ENCODE results near the gene KIRREL3.

The KIRREL3 gene

DNA sequence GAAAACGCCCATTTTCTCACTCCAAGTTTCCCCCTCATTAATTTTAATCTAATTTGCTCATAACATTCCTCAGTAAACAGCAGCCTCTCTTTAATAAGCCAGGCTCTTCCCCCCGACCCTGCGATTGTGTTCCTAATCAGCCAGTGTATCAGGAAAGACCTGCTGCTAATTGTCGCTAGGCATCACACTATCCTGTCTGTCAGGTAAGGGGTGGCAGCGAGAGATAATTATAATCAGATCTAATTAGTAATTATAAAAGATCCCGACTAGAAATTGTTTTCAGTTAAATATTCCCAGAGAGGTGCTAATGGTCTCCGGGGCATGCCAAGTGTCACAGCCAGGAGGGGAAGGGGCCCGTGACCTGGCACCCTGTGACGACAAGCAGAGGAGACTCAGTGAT is 502.3 kb downstream of the KIRREL3 start:
- no peak for DNase-seq

- no peak for DNase-seq
Observed at GRCh38 chr11:126497581-126498122, 502.9 kb downstream of the KIRREL3 start.

DNA sequence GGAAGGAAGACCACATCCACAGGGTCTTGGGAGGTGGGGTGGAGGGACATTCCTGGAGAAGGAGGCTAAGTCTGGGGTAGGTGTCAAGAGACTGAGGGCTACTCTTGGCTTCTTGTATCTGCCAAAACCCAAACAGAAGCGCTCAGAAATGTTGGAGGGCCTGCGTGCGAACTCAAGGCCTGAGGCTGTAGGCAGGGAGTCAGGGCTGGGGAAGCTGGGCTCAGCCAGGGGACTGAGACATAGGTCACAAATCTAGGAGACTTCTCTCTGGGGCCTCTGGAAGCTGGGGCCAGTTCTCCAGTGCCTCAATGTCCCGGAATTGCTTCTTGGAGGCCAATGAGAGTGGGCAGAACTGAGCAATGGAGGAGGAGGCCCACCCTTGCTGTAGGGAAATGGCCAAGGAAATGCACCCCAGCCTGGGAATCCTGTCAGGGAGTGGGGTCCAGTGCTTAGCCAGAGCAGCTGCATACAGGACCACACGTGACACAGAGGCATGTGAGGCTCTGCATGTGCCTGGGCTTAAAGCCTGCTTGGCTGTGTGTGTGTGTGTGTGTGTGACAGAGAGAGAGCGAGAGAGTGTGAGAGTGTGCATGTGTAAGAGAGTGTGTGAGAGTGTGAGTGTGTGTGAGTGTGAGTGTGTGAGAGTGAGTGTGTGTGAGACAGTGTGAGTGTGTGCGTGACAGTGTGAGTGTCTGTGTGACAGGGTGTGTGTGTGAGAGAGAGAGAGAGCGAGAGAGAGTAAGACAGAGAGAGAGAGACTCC is 503.8 kb downstream of the KIRREL3 start:
- no peak for DNase-seq

DNA sequence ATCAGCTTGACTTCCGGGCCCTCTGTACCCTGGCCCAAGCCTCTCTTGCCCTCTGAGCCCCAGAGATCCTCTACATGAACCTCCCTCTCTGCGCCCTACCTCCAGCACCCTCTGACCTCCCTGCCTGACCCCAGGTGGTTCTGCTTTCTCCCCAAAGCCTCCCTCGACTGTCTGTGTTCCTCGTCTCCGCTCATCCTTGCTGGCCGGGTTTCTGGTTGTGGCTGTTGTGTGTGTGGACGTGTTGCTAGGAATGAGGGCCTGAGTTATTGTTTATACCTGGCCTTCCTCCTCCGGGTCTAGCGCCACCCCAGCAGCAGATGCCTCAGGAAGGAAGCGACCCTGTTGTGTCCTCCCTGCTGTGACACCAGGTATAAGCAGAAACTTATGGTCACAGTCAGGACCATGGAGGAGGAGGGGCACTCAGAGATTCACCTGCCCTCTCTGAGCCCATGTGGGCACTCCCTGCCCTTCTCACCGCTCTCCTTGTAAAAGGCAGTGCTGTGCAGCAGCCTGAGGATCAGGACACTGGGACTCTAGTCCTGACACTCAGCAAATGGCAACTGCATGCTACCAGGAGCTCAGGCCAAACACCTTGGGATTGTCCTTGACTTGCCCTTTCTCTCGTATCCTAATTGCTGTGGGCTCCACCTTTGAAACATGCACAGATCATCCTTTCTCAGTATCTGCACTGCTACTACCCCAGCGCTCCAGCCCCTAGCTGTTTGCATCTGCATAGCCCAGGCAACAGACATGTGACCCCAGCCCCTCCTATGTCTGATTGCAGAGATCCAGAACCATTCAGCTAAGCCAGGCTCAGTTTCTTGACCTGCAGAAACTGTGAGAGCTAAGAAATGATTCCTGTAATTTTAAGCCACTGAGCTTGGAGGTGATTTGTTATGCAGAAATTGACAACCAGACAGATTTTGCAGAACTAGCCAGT is 505.0 kb downstream of the KIRREL3 start:
- no peak for DNase-seq

DNA sequence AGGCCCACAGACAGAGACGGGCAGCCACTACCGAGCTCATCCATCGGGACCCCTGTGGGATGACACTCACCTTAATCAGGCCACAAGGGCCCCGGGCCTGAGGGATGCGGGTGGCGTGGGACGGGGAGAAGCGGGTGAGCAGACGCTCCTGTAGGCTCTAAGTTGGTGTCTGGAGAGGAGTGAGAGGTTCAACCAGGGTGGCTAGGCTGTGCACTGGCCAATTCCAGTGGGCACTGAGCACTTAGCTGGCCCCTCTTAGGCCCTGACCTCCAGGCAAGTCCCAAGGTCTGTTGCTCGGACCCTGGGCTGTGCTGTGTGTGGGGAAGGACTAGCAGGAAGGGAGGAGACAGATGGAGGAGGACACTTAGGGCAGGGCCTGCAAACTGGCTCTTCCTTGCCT is 505.7 kb downstream of the KIRREL3 start:
- no peak for DNase-seq

GRCh38 chr11:126492331-126493082 is 508.1 kb downstream of the KIRREL3 start:
- no peak for DNase-seq

DNA sequence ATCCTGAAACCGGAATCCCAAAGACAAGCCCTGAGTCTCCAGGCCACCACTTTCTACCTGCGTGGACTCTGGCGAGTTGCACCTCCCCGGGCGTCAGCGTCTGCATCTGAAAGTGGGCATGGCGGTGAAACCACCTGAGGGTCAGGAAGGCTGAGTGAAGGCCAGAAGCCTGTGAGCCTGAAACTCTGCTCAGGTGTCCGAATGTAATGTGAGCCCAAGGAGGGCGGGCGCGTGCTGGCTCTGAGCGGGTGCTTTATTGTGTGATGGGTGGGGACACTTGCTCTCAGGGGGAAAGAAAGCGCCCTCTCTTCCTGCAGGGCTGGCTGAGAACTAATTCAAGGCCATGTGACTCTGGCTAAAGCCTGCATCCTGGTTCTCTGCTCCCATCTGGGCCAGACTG is 509.5 kb downstream of the KIRREL3 start:
- no peak for DNase-seq

DNA sequence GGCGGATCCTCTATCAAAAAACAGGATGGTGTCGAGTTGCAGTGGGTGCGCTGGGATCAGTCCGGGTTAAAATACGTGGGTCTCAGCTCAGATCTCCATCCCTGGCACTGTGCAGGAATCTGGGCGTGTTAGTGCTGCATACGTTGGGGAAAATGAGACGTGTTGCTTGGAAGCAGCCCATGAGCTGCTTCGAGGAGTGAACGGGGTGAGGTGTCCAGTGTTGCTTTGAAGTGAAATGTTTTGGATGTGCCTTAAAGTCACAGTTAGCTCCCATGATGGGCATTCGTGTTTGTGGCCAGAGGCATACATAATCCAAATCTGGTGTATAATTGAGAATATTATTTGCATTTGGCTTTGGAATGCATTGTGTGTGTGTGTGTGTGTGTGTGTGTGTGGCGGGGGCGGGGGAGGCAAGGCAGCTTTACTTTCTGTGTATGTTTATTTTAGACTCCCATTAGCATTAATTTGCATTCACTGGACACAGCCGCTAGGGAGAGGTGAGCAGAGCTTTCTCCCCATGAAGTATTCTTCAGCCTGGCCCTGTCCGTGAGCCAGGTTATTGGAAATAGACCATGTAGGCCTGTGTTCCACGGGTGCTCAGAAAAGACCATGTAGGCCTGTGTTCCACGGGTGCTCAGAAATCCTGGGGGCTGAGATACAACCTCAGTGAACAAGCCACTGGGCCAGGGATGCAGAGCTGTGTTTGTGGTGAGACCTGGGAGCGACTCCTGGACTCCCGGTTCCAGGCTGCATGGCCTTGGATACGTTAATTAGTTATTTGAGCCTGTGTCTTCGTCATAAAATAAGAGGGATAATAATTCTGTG is 510.5 kb downstream of the KIRREL3 start:
- no peak for DNase-seq

GRCh38 chr11:126488591-126489370 is 511.8 kb downstream of the KIRREL3 start:
- no peak for DNase-seq

DNA sequence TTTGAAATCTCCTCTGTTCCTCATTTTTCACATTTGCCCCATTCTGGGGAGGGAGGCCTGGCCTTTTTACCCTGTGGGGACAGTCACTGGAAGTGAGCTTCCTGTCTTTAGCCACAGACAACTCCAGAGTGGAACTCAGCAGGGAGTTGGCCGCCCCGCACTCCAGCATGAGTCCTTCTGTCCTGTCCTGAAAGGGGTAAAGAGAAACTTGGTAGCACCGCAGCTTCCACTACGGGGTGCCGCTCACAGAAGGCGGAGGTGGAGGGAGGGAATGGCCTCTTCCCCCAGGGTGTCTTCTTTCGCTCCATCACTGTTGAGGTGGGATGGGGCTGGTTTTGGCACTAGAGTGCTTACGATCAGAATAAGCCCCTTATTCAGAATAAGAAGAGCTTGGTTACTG is 512.9 kb downstream of the KIRREL3 start:
- DNase-seq, result no peak

DNA sequence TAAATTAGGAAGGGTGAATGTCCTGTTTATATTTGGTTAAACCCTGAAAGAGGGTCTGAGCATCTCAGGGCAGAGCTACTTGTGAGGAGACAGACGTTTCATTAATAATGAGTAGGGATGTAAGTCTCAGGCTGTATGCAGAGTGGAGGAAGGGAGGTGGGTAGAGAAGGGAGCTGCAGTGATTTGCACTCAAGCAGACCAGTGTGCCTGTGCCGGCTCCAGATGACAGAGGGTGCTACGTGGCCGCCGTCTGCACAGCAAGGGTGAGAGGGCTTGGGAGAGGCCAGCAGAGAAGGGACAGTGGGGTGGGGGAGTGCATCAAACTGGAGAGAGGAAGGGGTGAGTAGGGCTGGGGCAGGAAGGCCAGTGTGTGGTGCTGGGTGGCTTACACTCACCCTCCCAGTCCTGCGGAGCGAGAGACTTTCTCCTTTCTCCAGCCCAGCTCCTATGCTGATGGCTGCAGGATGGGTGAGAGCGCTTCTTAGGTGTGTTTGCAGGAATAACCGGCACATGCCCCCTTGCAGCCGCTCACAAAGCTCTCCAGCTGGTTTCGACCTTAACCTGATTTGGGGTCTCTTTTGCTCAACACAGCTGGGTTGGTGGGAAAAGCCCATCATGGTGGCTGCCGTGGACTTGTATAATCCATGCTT is 514.5 kb downstream of the KIRREL3 start:
- DNase-seq, result no peak

GRCh38 chr11:126485021-126485792 is 515.4 kb downstream of the KIRREL3 start:
- peak; percentile 45 for DNase-seq

- DNase-seq, result peak; percentile 82
Observed at GRCh38 chr11:126484266-126484665, 516.3 kb downstream of the KIRREL3 start.

GRCh38 chr11:126483621-126484195 is 516.9 kb downstream of the KIRREL3 start:
- no peak for DNase-seq

GRCh38 chr11:126482586-126483108 is 517.9 kb downstream of the KIRREL3 start:
- DNase-seq, result no peak

- no peak for DNase-seq
Observed at GRCh38 chr11:126481303-126481680, 519.3 kb downstream of the KIRREL3 start.

DNA sequence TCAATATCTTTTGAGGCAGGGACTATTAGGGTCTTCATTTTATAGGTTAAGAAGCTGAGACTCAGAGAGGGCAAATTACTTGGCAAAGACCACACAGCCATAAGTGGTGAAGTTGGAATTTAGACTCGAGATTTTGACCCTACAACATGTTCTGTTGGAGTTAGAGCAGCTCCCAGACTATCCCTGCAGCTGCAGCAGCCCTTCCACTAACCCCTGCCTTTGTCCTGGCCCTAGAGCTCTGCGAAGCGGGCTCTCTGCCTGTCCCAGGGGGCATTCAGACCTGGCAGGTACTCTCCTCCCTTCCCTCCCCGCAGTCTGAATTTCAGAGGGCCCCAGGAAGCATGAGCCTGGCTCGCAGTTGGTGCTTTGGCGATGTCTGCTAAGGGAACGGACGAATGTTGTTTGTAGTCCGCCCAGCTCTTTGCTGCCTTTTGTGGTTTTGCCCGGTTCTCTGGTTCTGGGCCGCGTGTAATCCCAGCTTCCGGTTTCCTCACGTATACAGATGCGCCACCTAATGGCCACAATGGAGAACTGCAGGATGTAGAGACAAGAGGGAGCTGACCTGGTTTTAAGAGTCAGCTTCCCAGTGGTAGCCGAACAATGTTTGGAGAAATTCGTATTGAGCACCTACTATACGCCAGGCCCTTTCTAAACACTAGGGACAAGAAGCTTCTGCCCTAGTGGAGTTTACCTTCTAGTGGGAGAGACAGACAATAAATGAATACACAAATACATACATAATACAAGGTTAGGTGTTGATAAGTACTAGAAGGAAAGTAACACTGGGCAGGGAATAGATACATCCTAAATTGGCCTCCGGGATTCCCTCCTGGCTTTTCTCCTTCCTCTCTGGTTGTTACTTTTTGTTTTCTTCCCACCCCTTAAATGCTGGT is 519.9 kb downstream of the KIRREL3 start:
- DNase-seq, result peak; percentile 88

DNA sequence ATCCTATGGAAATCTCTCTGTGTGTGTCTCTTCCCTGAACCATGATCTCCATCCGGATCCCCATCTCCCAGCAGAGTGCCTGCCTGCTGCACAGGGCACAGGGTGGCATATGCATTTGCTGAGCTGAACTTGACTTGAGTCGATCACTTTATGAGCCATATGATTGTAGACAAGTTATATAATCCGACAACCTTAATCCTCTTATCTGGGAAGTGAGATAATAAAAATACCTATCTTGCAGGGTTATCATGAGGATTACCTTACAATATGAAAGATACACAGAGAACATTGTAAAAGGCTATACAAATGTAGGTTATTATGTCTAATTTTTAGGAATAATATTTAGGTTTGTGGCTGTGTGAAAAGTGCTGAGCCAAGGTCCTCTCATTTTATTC is 520.6 kb downstream of the KIRREL3 start:
- no peak for DNase-seq

All from fibroblast of upper back skin (primary cell).